Karpas-422 (cell line): ENCODE measurements around the gene SNX32. TPM values are rescaled to one million over a fixed set of nuclear protein-coding genes. Genes with fewer than 3 reads are reported as not detected.
A peak's percentile ranks its signal among the peaks of the same experiment; 100 is the strongest.

Source experiments
- DNase-seq: peaks from one replicate; pipeline ENCODE4 v3.0.0-alpha.2; 2015
- H2AFZ ChIP-seq: fragments of 200-600 bp; sonication (generic); 2 replicates; pipeline ENCODE4 v1.6.1; 2014; ENCODE audit warnings: antibody characterized with exemption, low read length, mixed read lengths
- H3K27ac ChIP-seq: fragments of 200-600 bp; sonication (generic); 2 replicates; pipeline ENCODE4 v1.5.1; 2014; ENCODE audit warnings: mild to moderate bottlenecking, low read length, moderate library complexity
- H3K27me3 ChIP-seq: fragments of 200-600 bp; sonication (generic); 2 replicates; pipeline ENCODE4 v1.6.1; 2014; ENCODE audit warnings: low read length, mixed read lengths
- H3K36me3 ChIP-seq: fragments of 200-600 bp; sonication (generic); 2 replicates; pipeline ENCODE4 v1.6.1; 2014; ENCODE audit warnings: low read length, mixed read lengths; ENCODE audit not compliant: insufficient read depth
- H3K4me1 ChIP-seq: fragments of 200-600 bp; sonication (generic); 2 replicates; pipeline ENCODE4 v1.6.1; 2014; ENCODE audit warnings: mild to moderate bottlenecking, low read length, mixed read lengths
- H3K4me2 ChIP-seq: fragments of 200-600 bp; sonication (generic); 2 replicates; pipeline ENCODE4 v1.6.1; 2014; ENCODE audit warnings: low read length, low read depth, mild to moderate bottlenecking; ENCODE audit not compliant: poor library complexity, severe bottlenecking
- H3K4me3 ChIP-seq: fragments of 200-600 bp; sonication (generic); 2 replicates; pipeline ENCODE4 v1.5.1; 2014; ENCODE audit warnings: mild to moderate bottlenecking, antibody characterized with exemption, low read length, mixed read lengths
- H3K79me2 ChIP-seq: fragments of 200-600 bp; sonication (generic); 2 replicates; pipeline ENCODE4 v1.6.1; 2014; ENCODE audit warnings: mild to moderate bottlenecking, low read length, mixed read lengths
- H3K9ac ChIP-seq: fragments of 200-600 bp; sonication (generic); 2 replicates; pipeline ENCODE4 v1.6.0; 2014; ENCODE audit warnings: low read length
- H3K9me2 ChIP-seq: fragments of 200-600 bp; sonication (generic), shearing (Covaris generic); replicated peaks from 2 replicates; pipeline ENCODE4 v1.6.0; 2014; ENCODE audit warnings: mild to moderate bottlenecking, low read length, moderate library complexity; ENCODE audit not compliant: insufficient read depth
- H3K9me3 ChIP-seq: fragments of 300-700, 200-600 bp; sonication (generic); 2 replicates; pipeline ENCODE4 v1.6.1; 2014; ENCODE audit warnings: low read length, mixed read lengths
- H4K20me1 ChIP-seq: fragments of 200-600 bp; sonication (generic); 2 replicates; pipeline ENCODE4 v1.6.1; 2014; ENCODE audit warnings: mild to moderate bottlenecking, antibody characterized with exemption, low read length, low read depth; ENCODE audit not compliant: insufficient read depth
- total RNA-seq: library from RNA; depleted of rRNA; stranded (reverse); fragments of >200 nt; shearing (Covaris generic); gene quantifications from 2 replicates; pipeline ENCODE4 v1.2.3, GENCODE V29; 2014; ENCODE audit warnings: low replicate concordance

Gene SNX32
- total RNA-seq, 1 experiment from 2014 or later, result not detected

- Histone ChIP-seq H3K9me2 (no peaks in the 10 kb centered on the region), H3K36me3 (peaks cover 17% of the 10 kb centered on the region), H3K27me3 (no peaks in the 10 kb centered on the region), H3K79me2 (peaks cover 18% of the 10 kb centered on the region), H3K9ac (no peak overlapping the region), H3K4me1 (peaks cover 22% of the 10 kb centered on the region), H3K9me3 (no peaks in the 10 kb centered on the region), H2AFZ (no peak overlapping the region), H4K20me1 (peaks cover 19% of the 10 kb centered on the region), H3K4me3 (no peak overlapping the region), H3K27ac (no peak overlapping the region), H3K4me2 (no peak overlapping the region)
- no peak for DNase-seq
Measured at GRCh38 chr11:65864706-65865471, 31.1 kb downstream of the SNX32 start.

DNA sequence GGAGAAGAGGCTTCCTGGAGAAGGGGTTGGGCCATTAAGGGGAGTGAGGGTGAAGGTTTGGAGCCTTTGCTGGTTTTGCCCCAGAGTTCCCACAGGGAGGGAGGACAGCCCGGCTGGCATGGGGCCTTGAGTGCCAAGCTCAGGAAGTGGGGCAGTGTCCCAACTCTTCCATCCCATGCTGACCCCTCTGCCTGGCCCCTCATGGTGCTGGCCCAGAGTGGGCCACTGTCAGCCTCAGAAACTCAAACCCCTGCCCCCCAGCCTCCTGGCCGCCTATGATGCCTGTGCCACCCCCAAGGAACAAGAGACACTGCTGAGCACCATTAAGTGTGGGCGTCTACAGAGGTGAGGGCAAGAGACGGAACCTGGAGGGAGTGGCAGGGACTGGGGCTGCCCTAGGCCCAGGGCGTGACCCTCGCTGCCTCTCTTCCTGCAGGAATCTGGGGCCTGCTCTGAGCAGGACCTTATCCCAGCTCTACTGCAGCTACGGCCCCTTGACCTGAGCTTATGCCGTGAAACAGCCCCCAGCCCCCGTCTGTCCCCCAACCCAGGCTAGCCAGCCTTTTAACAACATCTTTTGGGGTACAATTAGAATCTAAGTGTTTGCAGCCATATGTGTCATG is 31.9 kb downstream of the SNX32 start:
- Histone ChIP-seq H3K4me3 (no peak overlapping the region), H3K9me3 (no peaks in the 10 kb centered on the region), H3K4me2 (no peak overlapping the region), H3K4me1 (peaks cover 19% of the 10 kb centered on the region), H3K27ac (no peak overlapping the region), H3K9ac (no peak overlapping the region), H3K27me3 (no peaks in the 10 kb centered on the region), H3K36me3 (peaks cover 17% of the 10 kb centered on the region), H2AFZ (no peak overlapping the region), H3K79me2 (peaks cover 18% of the 10 kb centered on the region), H3K9me2 (no peaks in the 10 kb centered on the region), H4K20me1 (peaks cover 19% of the 10 kb centered on the region)
- no peak for DNase-seq

DNA sequence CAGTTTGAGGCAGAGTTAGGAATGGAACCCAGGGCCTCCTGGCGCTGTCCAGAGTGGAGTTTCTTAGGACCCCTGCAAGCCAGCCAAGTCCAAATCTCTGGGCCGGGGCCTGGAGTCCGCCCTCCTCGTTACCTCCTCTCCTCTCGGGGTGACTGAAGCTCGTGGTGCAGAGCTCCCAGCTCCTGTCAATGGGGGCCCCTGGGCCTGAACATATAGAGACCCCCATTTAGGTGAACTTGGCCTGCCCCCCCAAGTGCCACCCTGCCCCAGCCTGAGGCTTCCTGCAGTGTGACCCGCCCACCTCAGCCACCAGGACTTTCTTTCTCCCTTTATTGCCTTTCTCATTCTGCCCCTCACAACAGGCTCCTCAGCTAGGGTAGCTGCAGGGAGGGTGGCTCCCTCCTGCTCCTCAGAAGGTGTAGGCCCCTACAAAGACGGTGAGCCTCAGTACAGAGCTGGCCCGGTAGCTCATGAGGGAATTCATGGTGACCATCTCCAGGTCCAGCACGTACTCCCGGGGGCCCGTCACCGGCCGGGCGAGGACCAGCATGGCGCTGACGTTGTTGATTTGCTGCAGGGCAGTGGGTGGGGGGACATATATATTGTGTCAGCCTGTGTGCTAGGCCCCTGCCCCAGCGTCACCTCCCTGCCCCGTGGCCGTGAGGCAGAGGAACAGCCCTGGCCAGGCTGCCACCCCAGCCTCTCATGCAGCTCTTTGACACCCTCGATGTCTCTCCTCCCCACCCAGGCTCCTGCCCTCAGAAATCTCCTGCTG is 32.9 kb downstream of the SNX32 start:
- Histone ChIP-seq H2AFZ (no peak overlapping the region), H3K9me2 (no peaks in the 10 kb centered on the region), H3K4me2 (no peak overlapping the region), H3K79me2 (peaks cover 7% of the 10 kb centered on the region), H3K4me3 (no peak overlapping the region), H3K9me3 (no peaks in the 10 kb centered on the region), H3K27ac (no peak overlapping the region), H4K20me1 (peaks cover 19% of the 10 kb centered on the region), H3K27me3 (no peaks in the 10 kb centered on the region), H3K4me1 (peaks cover 14% of the 10 kb centered on the region), H3K36me3 (peaks cover 16% of the 10 kb centered on the region), H3K9ac (no peak overlapping the region)
- DNase-seq, result no peak

GRCh38 chr11:65867284-65868071 is 33.7 kb downstream of the SNX32 start:
- Histone ChIP-seq H3K9me3 (no peaks in the 10 kb centered on the region), H3K4me2 (no peak overlapping the region), H2AFZ (no peak overlapping the region), H3K79me2 (no peaks in the 10 kb centered on the region; the same call in 1 of the 2 replicates), H3K4me3 (no peak overlapping the region), H4K20me1 (peaks cover 19% of the 10 kb centered on the region), H3K27me3 (no peaks in the 10 kb centered on the region), H3K27ac (no peak overlapping the region), H3K9ac (no peak overlapping the region), H3K36me3 (peaks cover 8% of the 10 kb centered on the region), H3K4me1 (peaks cover 9% of the 10 kb centered on the region), H3K9me2 (no peaks in the 10 kb centered on the region)
- peak; percentile 78 for DNase-seq

- Histone ChIP-seq H3K27ac (no peak overlapping the region), H3K9ac (no peak overlapping the region), H3K9me3 (no peaks in the 10 kb centered on the region), H3K9me2 (no peaks in the 10 kb centered on the region), H2AFZ (no peak overlapping the region), H3K79me2 (no peaks in the 10 kb centered on the region), H3K4me2 (no peak overlapping the region), H3K27me3 (no peaks in the 10 kb centered on the region), H3K4me1 (peaks cover 12% of the 10 kb centered on the region), H3K36me3 (peaks cover 4% of the 10 kb centered on the region; the same call in 1 of the 2 replicates), H4K20me1 (peaks cover 19% of the 10 kb centered on the region), H3K4me3 (no peak overlapping the region)
- DNase-seq, result peak; percentile 71
Measured at GRCh38 chr11:65868076-65868667, 34.4 kb downstream of the SNX32 start.

DNA sequence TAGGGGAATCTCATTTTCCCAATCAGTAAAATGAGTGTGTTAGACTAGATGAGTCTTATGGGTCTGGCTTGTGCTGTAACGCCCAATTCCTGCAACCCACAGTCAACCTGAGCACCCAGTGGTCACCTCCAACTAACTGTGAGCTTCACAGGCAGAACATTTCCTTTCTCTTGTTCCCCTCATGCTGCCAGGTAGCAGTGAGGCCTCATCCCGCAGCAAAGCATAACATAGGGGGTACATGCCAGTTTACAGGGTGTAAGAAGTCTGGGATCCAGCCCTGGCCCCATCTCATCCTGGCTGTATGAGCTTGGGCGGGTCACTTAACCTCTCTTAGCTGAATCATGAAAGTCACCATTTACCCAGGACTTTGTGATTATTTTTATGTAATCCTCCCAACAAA is 35.1 kb downstream of the SNX32 start:
- Histone ChIP-seq H3K36me3 (peaks cover 4% of the 10 kb centered on the region; the same call in 1 of the 2 replicates), H3K79me2 (no peaks in the 10 kb centered on the region), H3K4me1 (peaks cover 18% of the 10 kb centered on the region), H2AFZ (no peak overlapping the region), H3K27ac (no peak overlapping the region), H3K27me3 (no peaks in the 10 kb centered on the region), H3K9me2 (no peaks in the 10 kb centered on the region), H3K9me3 (no peaks in the 10 kb centered on the region), H3K9ac (no peak overlapping the region), H3K4me3 (no peak overlapping the region), H3K4me2 (no peak overlapping the region), H4K20me1 (peaks cover 19% of the 10 kb centered on the region)
- no peak for DNase-seq

- H3K4me3 ChIP-seq, result no peak overlapping the region
- no peak overlapping the region for H3K4me2 ChIP-seq
- no peaks in the 10 kb centered on the region for H3K9me2 ChIP-seq
- peaks cover 18% of the 10 kb centered on the region for H3K4me1 ChIP-seq
- H3K9ac ChIP-seq, result no peak overlapping the region
- H3K79me2 ChIP-seq, result no peaks in the 10 kb centered on the region
- no peak overlapping the region for H2AFZ ChIP-seq
- no peaks in the 10 kb centered on the region; the same call in 1 of the 2 replicates for H3K36me3 ChIP-seq
- H3K9me3 ChIP-seq, result no peaks in the 10 kb centered on the region
- peaks cover 19% of the 10 kb centered on the region for H4K20me1 ChIP-seq
- no peak overlapping the region for H3K27ac ChIP-seq
- no peaks in the 10 kb centered on the region for H3K27me3 ChIP-seq
- peak; percentile 57 for DNase-seq
Measured at GRCh38 chr11:65869643-65870306, 36.0 kb downstream of the SNX32 start.
